ENCODE results near the gene ABCA1. TPM values are rescaled to one million over a fixed set of nuclear protein-coding genes. Genes with fewer than 3 reads are reported as not detected.

ABCA1 gene
- total and polyA plus RNA-seq, 4 experiments from 2014 or later = 0.57 to 1.2 (median 0.91) TPM

DNA sequence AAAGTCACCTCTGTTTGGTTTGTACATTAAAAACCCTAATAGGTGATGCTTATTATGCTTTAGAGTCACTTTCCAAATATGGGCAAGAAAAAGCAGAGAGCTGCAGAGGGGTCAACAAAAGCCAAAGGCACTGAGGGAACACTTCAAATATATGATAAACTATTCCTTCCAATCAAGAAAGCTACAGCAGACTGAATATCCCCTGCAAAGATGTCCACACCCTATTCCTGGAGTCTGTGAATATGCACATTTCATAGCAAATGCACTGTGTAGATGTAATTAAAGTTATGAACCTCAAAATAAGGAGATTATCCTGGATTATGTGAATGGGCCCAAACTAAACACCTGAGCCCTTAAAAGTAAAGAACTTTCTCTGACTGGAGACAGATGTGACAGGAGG, 74.3 kb downstream of the ABCA1 start:
- H3K4me1 Mint-ChIP-seq = no peaks in the 10 kb centered on the region
- Histone ChIP-seq H3K27ac (ENCODE audit: low read depth, low read length) (no peak overlapping the region), H3K4me1 (ENCODE audit: insufficient read depth, low read length) (no peaks in the 10 kb centered on the region), H3K27me3 (ENCODE audit: insufficient read depth, low read length) (no peaks in the 10 kb centered on the region), H3K9me3 (ENCODE audit: control insufficient read depth in 1 of 2, low read length in 2 of 2) (no peaks in the 10 kb centered on the region), H3K4me3 (ENCODE audit: low read length in 2 of 2) (no peak overlapping the region), H3K36me3 (ENCODE audit: insufficient read depth, low read length) (no peaks in the 10 kb centered on the region)
- ChIA-PET POLR2A (ENCODE audit: partially characterized antibody) (no interaction called here), CTCF (ENCODE audit: partially characterized antibody) (interaction anchor here (0.5 to 1.4 kb wide), 2 partner anchors 10 to 143 kb away, joined by 3 to 5 read pairs; no protein-coding TSS in a partner anchor)
- peaks cover 0 to 3% of the 10 kb centered on the region in 2 donors for H3K27me3 Mint-ChIP-seq
- peaks cover 0 to 12% of the 10 kb centered on the region in 2 donors for H3K36me3 Mint-ChIP-seq
- H3K9me3 Mint-ChIP-seq = peaks cover 0 to 2% (median 0%) of the 10 kb centered on the region in 8 donors
- intact Hi-C loops (cut with micrococcal nuclease) = no loop called here
- no peak for DNase-seq
- H3K27ac Mint-ChIP-seq = peak overlapping the region in 1 of 7 donors; percentile 20
- no peak overlapping the region for H3K4me3 Mint-ChIP-seq

DNA sequence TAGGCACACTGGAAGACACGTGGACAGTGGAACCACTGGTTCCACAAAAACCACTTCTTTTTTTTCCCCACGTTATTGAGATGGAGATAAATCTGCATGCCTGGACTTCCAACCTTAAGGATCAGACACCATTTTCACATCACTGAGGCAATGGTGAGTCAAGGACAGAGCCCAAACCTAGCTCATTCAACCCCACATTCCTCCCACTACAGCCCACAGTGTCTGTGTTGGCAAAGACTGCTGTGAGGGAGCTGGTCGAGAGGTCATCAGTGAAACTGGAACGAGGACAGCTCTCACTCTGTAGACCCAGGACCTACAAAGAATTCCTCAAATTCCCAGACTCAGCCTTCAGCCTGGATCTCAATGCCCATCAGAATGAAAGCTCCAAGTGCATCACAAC, 74.8 kb downstream of the ABCA1 start:
- POLR2A ChIA-PET (ENCODE audit: partially characterized antibody) = no interaction called here
- Mint-ChIP-seq H3K9me3 (peaks cover 0 to 2% (median 0%) of the 10 kb centered on the region in 8 donors), H3K27ac (peak overlapping the region in 1 of 7 donors; percentile 57), H3K4me1 (no peaks in the 10 kb centered on the region), H3K27me3 (peaks cover 0 to 3% of the 10 kb centered on the region in 2 donors), H3K4me3 (no peak overlapping the region), H3K36me3 (peaks cover 0 to 12% of the 10 kb centered on the region in 2 donors)
- Histone ChIP-seq H3K27me3 (ENCODE audit: insufficient read depth, low read length) (no peaks in the 10 kb centered on the region), H3K4me3 (ENCODE audit: low read length in 2 of 2) (no peak overlapping the region), H3K4me1 (ENCODE audit: insufficient read depth, low read length) (no peaks in the 10 kb centered on the region), H3K9me3 (ENCODE audit: control insufficient read depth in 1 of 2, low read length in 2 of 2) (no peaks in the 10 kb centered on the region), H3K36me3 (ENCODE audit: insufficient read depth, low read length) (no peaks in the 10 kb centered on the region), H3K27ac (ENCODE audit: low read depth, low read length) (no peak overlapping the region)
- DNase-seq = no peak
- intact Hi-C loops (cut with micrococcal nuclease) = no loop called here
- CTCF ChIA-PET (ENCODE audit: partially characterized antibody) = interaction anchor here (0.5 to 1.4 kb wide), 2 partner anchors 10 to 144 kb away, joined by 3 to 5 read pairs; no protein-coding TSS in a partner anchor

DNA sequence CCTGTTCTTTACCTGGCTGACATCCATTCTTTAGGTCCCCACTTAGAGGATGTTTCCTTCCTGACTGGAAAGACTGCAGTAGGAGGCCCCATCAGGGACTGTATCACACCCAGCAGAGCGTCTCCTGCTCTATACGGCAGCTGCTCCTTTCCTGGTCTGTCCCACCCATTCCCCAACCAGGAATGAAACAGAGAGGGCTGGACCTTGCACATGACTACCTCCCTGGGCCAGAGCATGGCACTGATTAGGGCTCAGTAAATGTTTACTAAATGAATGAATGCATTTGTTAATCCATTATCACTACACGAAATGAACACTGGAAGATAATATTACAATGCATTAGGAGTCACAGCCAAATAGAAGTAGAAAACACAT, 76.4 kb downstream of the ABCA1 start:
- peaks cover 1 to 3% of the 10 kb centered on the region in 2 donors for H3K27me3 Mint-ChIP-seq
- H3K4me3 Mint-ChIP-seq = no peak overlapping the region
- H3K27ac Mint-ChIP-seq = no peak overlapping the region
- DNase-seq = no peak
- H3K36me3 ChIP-seq (ENCODE audit: insufficient read depth, low read length) = no peaks in the 10 kb centered on the region
- peaks cover 0 to 12% of the 10 kb centered on the region in 2 donors for H3K36me3 Mint-ChIP-seq
- H3K4me1 ChIP-seq (ENCODE audit: insufficient read depth, low read length) = no peaks in the 10 kb centered on the region
- intact Hi-C loops (cut with micrococcal nuclease) = no loop called here
- no peak overlapping the region for H3K27ac ChIP-seq (ENCODE audit: low read depth, low read length)
- ChIA-PET POLR2A (ENCODE audit: partially characterized antibody) (no interaction called here), CTCF (ENCODE audit: partially characterized antibody) (no interaction called here)
- no peaks in the 10 kb centered on the region for H3K27me3 ChIP-seq (ENCODE audit: insufficient read depth, low read length)
- peaks cover 0 to 2% (median 0%) of the 10 kb centered on the region in 8 donors for H3K9me3 Mint-ChIP-seq
- H3K9me3 ChIP-seq (ENCODE audit: control insufficient read depth in 1 of 2, low read length in 2 of 2) = no peaks in the 10 kb centered on the region
- H3K4me3 ChIP-seq (ENCODE audit: low read length in 2 of 2) = no peak overlapping the region
- no peaks in the 10 kb centered on the region for H3K4me1 Mint-ChIP-seq

DNA sequence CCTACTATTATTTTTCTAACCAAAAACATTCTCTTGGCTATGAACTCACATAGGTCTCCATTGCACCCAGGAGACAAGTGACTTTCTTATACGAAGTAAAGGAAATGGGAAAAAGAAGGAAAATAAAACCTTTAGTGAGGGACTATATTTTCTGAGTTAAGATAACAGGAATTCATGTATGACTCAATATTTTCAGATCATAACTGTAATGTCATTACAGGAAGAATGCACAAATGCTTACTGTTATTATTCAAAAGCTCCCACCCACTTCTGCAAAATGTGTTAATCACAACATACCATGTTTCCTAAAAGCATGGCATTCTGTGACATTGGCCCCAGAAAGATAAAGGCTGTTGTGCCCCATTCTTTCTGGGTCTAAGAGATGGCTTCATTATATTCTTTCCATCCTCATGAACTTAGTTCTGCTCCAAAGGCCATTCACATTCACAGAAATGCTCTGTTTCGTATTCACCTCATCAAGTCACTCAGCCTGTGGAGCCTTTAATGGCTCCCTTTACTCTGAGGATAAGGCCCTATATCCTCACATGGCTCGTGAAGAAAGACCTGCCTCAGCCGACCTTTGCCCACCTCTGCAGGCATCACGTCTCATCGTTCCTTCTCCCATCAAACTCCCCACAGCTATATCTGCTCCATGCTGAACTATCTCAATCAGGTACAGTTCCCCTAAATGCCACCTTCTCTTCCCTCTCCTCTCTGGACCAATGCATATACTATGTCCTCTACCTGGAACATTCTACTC, 77.0 kb downstream of the ABCA1 start:
- CTCF ChIA-PET (ENCODE audit: partially characterized antibody) = interaction anchor here (0.6 kb wide), 1 partner anchor 148 kb away, joined by 3 read pairs; no protein-coding TSS in a partner anchor
- DNase-seq = no peak
- H3K27me3 Mint-ChIP-seq = peaks cover 1 to 3% of the 10 kb centered on the region in 2 donors
- Histone ChIP-seq H3K27me3 (ENCODE audit: insufficient read depth, low read length) (no peaks in the 10 kb centered on the region), H3K36me3 (ENCODE audit: insufficient read depth, low read length) (no peaks in the 10 kb centered on the region), H3K9me3 (ENCODE audit: control insufficient read depth in 1 of 2, low read length in 2 of 2) (no peaks in the 10 kb centered on the region), H3K4me1 (ENCODE audit: insufficient read depth, low read length) (no peaks in the 10 kb centered on the region), H3K27ac (ENCODE audit: low read depth, low read length) (no peak overlapping the region), H3K4me3 (ENCODE audit: low read length in 2 of 2) (no peak overlapping the region)
- H3K4me1 Mint-ChIP-seq = no peaks in the 10 kb centered on the region
- peak overlapping the region in 2 of 7 donors; percentile 0 to 67 for H3K27ac Mint-ChIP-seq
- intact Hi-C loops (cut with micrococcal nuclease) = no loop called here
- POLR2A ChIA-PET (ENCODE audit: partially characterized antibody) = no interaction called here
- no peak overlapping the region for H3K4me3 Mint-ChIP-seq
- H3K36me3 Mint-ChIP-seq = peaks cover 0 to 8% of the 10 kb centered on the region in 2 donors
- peaks cover 0 to 2% (median 0%) of the 10 kb centered on the region in 8 donors for H3K9me3 Mint-ChIP-seq

DNA sequence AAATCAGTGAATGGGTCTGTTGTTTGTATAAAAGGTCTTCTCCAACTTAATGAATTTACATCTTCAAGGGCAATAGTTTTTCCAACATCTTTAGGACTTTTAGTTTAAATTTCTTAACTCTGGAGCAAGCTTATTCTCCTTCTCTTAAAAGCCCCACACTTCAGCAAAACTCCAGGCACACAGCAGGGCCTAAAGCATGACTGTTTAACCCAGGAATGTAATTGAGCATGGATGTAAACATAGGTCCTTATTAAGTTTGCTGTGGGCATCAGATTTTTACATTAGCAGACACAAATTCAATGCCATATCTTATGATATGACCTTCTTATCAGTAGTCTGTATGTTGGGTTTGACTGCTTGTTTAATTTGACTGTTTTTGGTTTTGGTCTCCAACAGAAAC, 78.9 kb downstream of the ABCA1 start:
- H3K9me3 ChIP-seq (ENCODE audit: control insufficient read depth in 1 of 2, low read length in 2 of 2) = no peaks in the 10 kb centered on the region
- intact Hi-C loops (cut with micrococcal nuclease) = no loop called here
- H3K9me3 Mint-ChIP-seq = peaks cover 0 to 2% (median 0%) of the 10 kb centered on the region in 8 donors
- ChIA-PET CTCF (ENCODE audit: partially characterized antibody) (no interaction called here), POLR2A (ENCODE audit: partially characterized antibody) (no interaction called here)
- peaks cover 0 to 4% (median 0%) of the 10 kb centered on the region in 4 donors for H3K4me1 Mint-ChIP-seq
- H3K4me1 ChIP-seq (ENCODE audit: insufficient read depth, low read length) = no peaks in the 10 kb centered on the region
- H3K27me3 Mint-ChIP-seq = peaks cover 1 to 3% of the 10 kb centered on the region in 2 donors
- H3K4me3 Mint-ChIP-seq = no peak overlapping the region
- no peaks in the 10 kb centered on the region for H3K36me3 ChIP-seq (ENCODE audit: insufficient read depth, low read length)
- no peak overlapping the region for H3K4me3 ChIP-seq (ENCODE audit: low read length in 2 of 2)
- DNase-seq = no peak
- no peaks in the 10 kb centered on the region for H3K27me3 ChIP-seq (ENCODE audit: insufficient read depth, low read length)
- peaks cover 0 to 3% of the 10 kb centered on the region in 2 donors for H3K36me3 Mint-ChIP-seq
- no peak overlapping the region for H3K27ac Mint-ChIP-seq
- no peak overlapping the region for H3K27ac ChIP-seq (ENCODE audit: low read depth, low read length)

DNA sequence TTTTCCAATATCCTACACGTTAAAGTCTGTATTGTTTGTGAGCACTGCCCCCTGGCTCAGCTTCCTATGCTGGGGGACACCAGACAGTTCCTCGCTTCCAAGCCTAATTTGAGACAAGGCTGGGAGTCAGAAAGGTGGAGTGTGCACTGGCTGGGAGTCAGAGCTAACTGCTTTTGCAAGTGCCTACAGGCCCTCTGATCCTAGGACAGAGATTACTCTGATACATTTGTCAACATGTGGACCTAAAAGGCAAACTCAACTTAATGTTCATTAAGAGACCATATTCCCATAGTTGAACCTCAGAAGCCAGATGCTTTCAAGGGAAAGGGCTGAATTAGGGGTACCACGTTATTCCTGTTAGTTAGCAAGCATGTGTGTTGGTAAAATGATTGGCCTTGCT, 83.2 kb downstream of the ABCA1 start:
- Histone ChIP-seq H3K27ac (ENCODE audit: low read depth, low read length) (no peak overlapping the region), H3K27me3 (ENCODE audit: insufficient read depth, low read length) (no peaks in the 10 kb centered on the region), H3K4me3 (ENCODE audit: low read length in 2 of 2) (no peak overlapping the region), H3K4me1 (ENCODE audit: insufficient read depth, low read length) (no peaks in the 10 kb centered on the region), H3K36me3 (ENCODE audit: insufficient read depth, low read length) (no peaks in the 10 kb centered on the region), H3K9me3 (ENCODE audit: control insufficient read depth in 1 of 2, low read length in 2 of 2) (no peaks in the 10 kb centered on the region)
- no peak overlapping the region for H3K27ac Mint-ChIP-seq
- H3K4me3 Mint-ChIP-seq = no peak overlapping the region
- H3K9me3 Mint-ChIP-seq = no peaks in the 10 kb centered on the region
- intact Hi-C loops (cut with micrococcal nuclease) = no loop called here
- POLR2A ChIA-PET (ENCODE audit: partially characterized antibody) = no interaction called here
- CTCF ChIA-PET (ENCODE audit: partially characterized antibody) = no interaction called here
- H3K36me3 Mint-ChIP-seq = peaks cover 0 to 2% of the 10 kb centered on the region in 2 donors
- H3K27me3 Mint-ChIP-seq = peaks cover 0 to 4% of the 10 kb centered on the region in 2 donors
- DNase-seq = no peak
- peaks cover 0 to 5% (median 0%) of the 10 kb centered on the region in 4 donors for H3K4me1 Mint-ChIP-seq

DNA sequence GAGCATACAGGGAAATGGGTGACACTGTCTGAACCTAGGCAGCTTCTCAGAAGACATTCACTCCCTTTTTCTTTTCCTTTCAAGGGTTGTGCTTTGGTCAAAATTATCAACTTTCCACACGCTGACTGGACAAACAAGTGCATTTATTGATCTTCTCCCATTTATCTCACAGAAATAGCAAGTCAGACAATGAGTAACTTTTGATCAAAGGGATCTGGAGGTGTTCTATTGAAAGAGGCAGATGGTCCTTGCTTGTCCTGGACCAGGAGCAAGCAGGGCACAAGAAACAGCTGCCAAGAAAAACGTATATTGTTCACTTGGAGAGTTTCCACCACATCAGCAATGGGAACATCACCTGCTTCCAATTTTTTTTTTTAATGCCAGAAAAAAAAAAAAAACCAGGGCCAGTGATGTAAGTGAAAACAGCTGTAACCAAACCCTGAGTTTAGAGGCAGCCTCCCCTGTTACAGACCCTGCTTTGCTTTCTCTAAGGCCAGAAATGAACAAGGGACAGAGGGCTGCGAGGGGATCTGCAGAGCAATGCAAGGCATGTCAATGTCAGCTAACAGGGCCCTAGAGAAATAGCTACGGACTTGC, 84.2 kb downstream of the ABCA1 start:
- Mint-ChIP-seq H3K4me1 (peaks cover 0 to 5% (median 0%) of the 10 kb centered on the region in 4 donors), H3K27ac (no peak overlapping the region), H3K9me3 (no peaks in the 10 kb centered on the region), H3K4me3 (no peak overlapping the region), H3K27me3 (peaks cover 0 to 6% of the 10 kb centered on the region in 2 donors), H3K36me3 (peaks cover 0 to 3% of the 10 kb centered on the region in 2 donors)
- CTCF ChIA-PET (ENCODE audit: partially characterized antibody) = no interaction called here
- no peaks in the 10 kb centered on the region for H3K27me3 ChIP-seq (ENCODE audit: insufficient read depth, low read length)
- H3K27ac ChIP-seq (ENCODE audit: low read depth, low read length) = no peak overlapping the region
- intact Hi-C loops (cut with micrococcal nuclease) = no loop called here
- DNase-seq = no peak
- POLR2A ChIA-PET (ENCODE audit: partially characterized antibody) = no interaction called here
- no peaks in the 10 kb centered on the region for H3K9me3 ChIP-seq (ENCODE audit: control insufficient read depth in 1 of 2, low read length in 2 of 2)
- H3K4me3 ChIP-seq (ENCODE audit: low read length in 2 of 2) = no peak overlapping the region
- no peaks in the 10 kb centered on the region for H3K36me3 ChIP-seq (ENCODE audit: insufficient read depth, low read length)
- H3K4me1 ChIP-seq (ENCODE audit: insufficient read depth, low read length) = no peaks in the 10 kb centered on the region
